Mesendoderm (in vitro differentiated cells): ENCODE measurements around the gene UNC93A.

ENCODE experiments used
- DNase-seq: peaks from one replicate; pipeline ENCODE4 v3.0.0; 2013
- H2AK5ac ChIP-seq: 2 replicates; pipeline ENCODE4 v1.6.1; 2013; ENCODE audit warnings: low read length, inconsistent platforms
- H2BK120ac ChIP-seq: 2 replicates; pipeline ENCODE4 v1.6.1; 2013; ENCODE audit warnings: low read depth, mild to moderate bottlenecking, low read length, moderate library complexity, mixed read lengths
- H2BK15ac ChIP-seq: replicated peaks from 2 replicates; pipeline ENCODE4 v1.6.1; 2013; ENCODE audit warnings: low read depth, mild to moderate bottlenecking, moderate library complexity
- H2BK5ac ChIP-seq: 2 replicates; pipeline ENCODE4 v1.6.1; 2013; ENCODE audit warnings: low read length, inconsistent platforms
- H3K18ac ChIP-seq: 2 replicates; pipeline ENCODE4 v1.6.1; 2013; ENCODE audit warnings: mild to moderate bottlenecking, low read length, mixed read lengths
- H3K23ac ChIP-seq: one replicate; pipeline ENCODE4 v1.6.1; 2013; ENCODE audit warnings: low read length
- H3K27ac ChIP-seq: 2 replicates; pipeline ENCODE4 v1.5.1; 2013; ENCODE audit warnings: low read depth, mild to moderate bottlenecking, inconsistent platforms, low read length, moderate library complexity
- H3K27me3 ChIP-seq: 2 replicates; pipeline ENCODE4 v1.6.1; 2013; ENCODE audit warnings: low read length, control low read depth, mild to moderate bottlenecking, inconsistent platforms; ENCODE audit not compliant: insufficient read depth, poor library complexity
- H3K36me3 ChIP-seq: 2 replicates; pipeline ENCODE4 v1.6.1; 2013; ENCODE audit warnings: low read length, inconsistent platforms; ENCODE audit not compliant: control insufficient read depth, insufficient read depth
- H3K4ac ChIP-seq: one replicate; pipeline ENCODE4 v1.6.1; 2013; ENCODE audit warnings: low read depth, mild to moderate bottlenecking, low read length, moderate library complexity
- H3K4me1 ChIP-seq: 2 replicates; pipeline ENCODE4 v1.6.1; 2013; ENCODE audit warnings: low read depth, low read length, inconsistent platforms; ENCODE audit not compliant: control insufficient read depth
- H3K4me2 ChIP-seq: 2 replicates; pipeline ENCODE4 v1.6.1; 2013; ENCODE audit warnings: low read length
- H3K4me3 ChIP-seq: 2 replicates; pipeline ENCODE4 v1.5.1; 2013; ENCODE audit warnings: mild to moderate bottlenecking, low read length
- H3K56ac ChIP-seq: one replicate; pipeline ENCODE4 v1.6.1; 2013; ENCODE audit warnings: low read length
- H3K79me1 ChIP-seq: 2 replicates; pipeline ENCODE4 v1.6.1; 2013; ENCODE audit warnings: low read length, inconsistent platforms
- H3K79me2 ChIP-seq: 2 replicates; pipeline ENCODE4 v1.6.1; 2013; ENCODE audit warnings: mild to moderate bottlenecking, low read length; ENCODE audit not compliant: control insufficient read depth, insufficient read depth
- H3K9ac ChIP-seq: 2 replicates; pipeline ENCODE4 v1.6.1; 2013; ENCODE audit warnings: low read length, inconsistent platforms
- H4K5ac ChIP-seq: one replicate; pipeline ENCODE4 v1.6.1; 2013; ENCODE audit warnings: low read length
- H4K8ac ChIP-seq: one replicate; pipeline ENCODE4 v1.6.1; 2013; ENCODE audit warnings: low read depth, mild to moderate bottlenecking, control low read depth, low read length, moderate library complexity
- WGBS: extraction: QIAGEN DNeasy Blood & Tissue Kit; methylation state at CpG from one replicate; pipeline ENCODE4 v1.1.7; 2013; ENCODE audit warnings: low lambda C conversion rate, missing lambda C conversion rate; ENCODE audit not compliant: insufficient coverage; ENCODE audit errors: extremely low coverage; 5-methylcytosine and 5-hydroxymethylcytosine counted together

The UNC93A gene

GRCh38 chr6:167345348-167345747 is 54.2 kb downstream of the UNC93A start:
- H3K56ac ChIP-seq: no peak overlapping the region
- no peak for DNase-seq
- H4K8ac ChIP-seq: no peak overlapping the region
- H2BK15ac ChIP-seq: no peak overlapping the region
- H3K79me2 ChIP-seq: no peaks in the 10 kb centered on the region
- H3K27me3 ChIP-seq: peaks cover 2% of the 10 kb centered on the region
- H3K9ac ChIP-seq: no peak overlapping the region
- H3K18ac ChIP-seq: no peak overlapping the region
- no peaks in the 10 kb centered on the region for H3K4me1 ChIP-seq
- H3K27ac ChIP-seq: no peak overlapping the region
- no peak overlapping the region for H3K23ac ChIP-seq
- H3K4me3 ChIP-seq: no peak overlapping the region
- no peak overlapping the region for H2BK5ac ChIP-seq
- H4K5ac ChIP-seq: no peak overlapping the region
- no peak overlapping the region for H2BK120ac ChIP-seq
- H3K4ac ChIP-seq: no peak overlapping the region
- H2AK5ac ChIP-seq: no peak overlapping the region
- no peaks in the 10 kb centered on the region for H3K36me3 ChIP-seq
- H3K4me2 ChIP-seq: no peak overlapping the region
- H3K79me1 ChIP-seq: no peaks in the 10 kb centered on the region

DNA sequence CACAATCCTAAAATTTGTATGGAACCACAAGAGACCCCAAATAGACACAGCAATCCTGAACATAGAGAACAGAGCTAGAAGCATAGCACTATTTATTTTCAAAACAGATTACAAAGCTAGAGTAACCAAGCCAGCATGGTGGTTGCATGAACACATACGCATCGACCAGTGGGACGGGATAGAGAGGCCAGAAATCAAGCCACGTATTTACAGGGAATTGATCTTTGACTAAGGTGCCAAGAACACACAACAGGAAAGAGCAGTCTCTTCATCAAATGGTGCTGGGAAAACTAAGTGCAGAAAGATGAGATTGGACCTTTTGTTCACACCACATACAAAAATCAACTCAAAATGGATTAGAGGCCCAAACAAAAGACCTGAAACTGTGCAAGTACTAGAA is 54.8 kb downstream of the UNC93A start:
- peaks cover 2% of the 10 kb centered on the region for H3K27me3 ChIP-seq
- no peak overlapping the region for H2BK120ac ChIP-seq
- WGBS: no CpG with 5 or more reads among the region's 4 CpGs
- no peaks in the 10 kb centered on the region for H3K79me2 ChIP-seq
- no peak overlapping the region for H3K4me2 ChIP-seq
- no peak overlapping the region for H4K5ac ChIP-seq
- no peak overlapping the region for H2BK15ac ChIP-seq
- no peak overlapping the region for H3K27ac ChIP-seq
- no peaks in the 10 kb centered on the region for H3K36me3 ChIP-seq
- no peak overlapping the region for H2BK5ac ChIP-seq
- H3K4me3 ChIP-seq: no peak overlapping the region
- H3K79me1 ChIP-seq: no peaks in the 10 kb centered on the region
- no peak overlapping the region for H2AK5ac ChIP-seq
- H3K4ac ChIP-seq: no peak overlapping the region
- H3K56ac ChIP-seq: no peak overlapping the region
- no peak overlapping the region for H3K18ac ChIP-seq
- H3K4me1 ChIP-seq: no peaks in the 10 kb centered on the region
- H4K8ac ChIP-seq: no peak overlapping the region
- no peak overlapping the region for H3K23ac ChIP-seq
- no peak for DNase-seq
- H3K9ac ChIP-seq: no peak overlapping the region

DNA sequence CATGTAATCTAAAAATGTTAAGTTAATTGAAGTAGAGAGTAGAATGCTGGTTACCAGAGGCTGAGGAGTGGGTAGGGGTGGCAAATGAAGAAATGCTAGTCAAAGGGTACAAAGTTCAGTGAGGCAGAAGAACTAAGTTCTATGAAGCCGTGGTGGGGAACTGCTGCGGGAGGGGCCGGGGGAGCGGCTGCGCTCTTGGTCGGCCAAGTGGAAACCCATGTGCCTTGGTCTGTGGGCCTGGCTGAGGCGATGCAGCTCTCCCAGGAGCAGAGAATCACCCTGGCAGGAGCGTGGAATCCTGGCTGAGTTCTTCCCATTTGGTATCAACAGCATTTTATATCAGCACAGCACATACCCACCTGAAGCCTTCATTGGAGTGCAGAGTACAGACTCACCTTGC is 56.1 kb downstream of the UNC93A start:
- Histone ChIP-seq H3K79me2 (no peaks in the 10 kb centered on the region), H2BK5ac (no peak overlapping the region), H4K5ac (no peak overlapping the region), H3K4ac (no peak overlapping the region), H3K36me3 (no peaks in the 10 kb centered on the region), H3K9ac (no peak overlapping the region), H3K23ac (no peak overlapping the region), H3K4me1 (no peaks in the 10 kb centered on the region), H3K18ac (no peak overlapping the region), H4K8ac (no peak overlapping the region), H3K79me1 (no peaks in the 10 kb centered on the region), H2BK120ac (no peak overlapping the region), H3K4me3 (no peak overlapping the region), H3K56ac (no peak overlapping the region), H3K27ac (no peak overlapping the region), H2AK5ac (no peak overlapping the region), H2BK15ac (no peak overlapping the region), H3K4me2 (no peak overlapping the region), H3K27me3 (peaks cover 2% of the 10 kb centered on the region)
- WGBS: no CpG with 5 or more reads among the region's 8 CpGs
- DNase-seq: no peak

DNA sequence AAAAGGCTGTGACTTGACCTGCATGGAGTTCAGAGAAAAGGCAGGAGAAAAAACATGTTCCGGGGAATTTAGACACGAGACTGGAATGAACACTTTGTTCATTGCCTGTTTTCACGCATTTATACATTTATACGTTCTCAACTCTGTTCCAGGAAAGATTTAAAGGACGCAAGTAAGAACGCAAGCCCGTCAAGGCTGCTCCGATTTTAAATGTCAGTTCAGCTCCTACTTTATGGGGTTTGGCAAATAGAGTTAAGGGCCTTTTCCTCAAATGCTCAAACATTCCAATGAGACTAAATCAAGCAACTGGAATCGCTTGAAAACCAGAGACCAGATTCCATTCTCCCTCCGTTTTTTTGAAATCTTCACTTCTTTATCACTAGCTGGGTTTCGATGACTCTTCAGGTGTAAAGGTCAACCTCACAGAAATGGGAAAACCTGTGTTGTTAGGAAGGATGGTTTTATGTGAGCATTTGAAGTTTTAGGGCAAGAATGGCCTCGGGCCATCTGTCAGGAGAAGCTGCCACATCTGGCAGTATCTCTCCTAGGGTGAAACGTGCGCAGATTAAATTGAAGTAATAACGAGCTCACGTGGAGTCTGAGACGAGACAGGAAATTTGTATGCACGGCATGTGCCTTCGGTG is 58.6 kb downstream of the UNC93A start:
- H4K8ac ChIP-seq: no peak overlapping the region
- H2AK5ac ChIP-seq: no peak overlapping the region
- no peak overlapping the region for H3K4ac ChIP-seq
- H3K4me2 ChIP-seq: no peak overlapping the region
- H3K4me3 ChIP-seq: no peak overlapping the region
- H3K27ac ChIP-seq: no peak overlapping the region
- no peak overlapping the region for H3K18ac ChIP-seq
- H3K36me3 ChIP-seq: no peaks in the 10 kb centered on the region
- H3K56ac ChIP-seq: no peak overlapping the region
- no peak overlapping the region for H2BK5ac ChIP-seq
- H4K5ac ChIP-seq: no peak overlapping the region
- H2BK15ac ChIP-seq: no peak overlapping the region
- no peak for DNase-seq
- no peaks in the 10 kb centered on the region for H3K79me1 ChIP-seq
- H3K9ac ChIP-seq: no peak overlapping the region
- WGBS: no CpG with 5 or more reads among the region's 19 CpGs
- no peaks in the 10 kb centered on the region for H3K79me2 ChIP-seq
- no peaks in the 10 kb centered on the region for H3K4me1 ChIP-seq
- no peak overlapping the region for H3K23ac ChIP-seq
- H3K27me3 ChIP-seq: peaks cover 2% of the 10 kb centered on the region
- no peak overlapping the region for H2BK120ac ChIP-seq

DNA sequence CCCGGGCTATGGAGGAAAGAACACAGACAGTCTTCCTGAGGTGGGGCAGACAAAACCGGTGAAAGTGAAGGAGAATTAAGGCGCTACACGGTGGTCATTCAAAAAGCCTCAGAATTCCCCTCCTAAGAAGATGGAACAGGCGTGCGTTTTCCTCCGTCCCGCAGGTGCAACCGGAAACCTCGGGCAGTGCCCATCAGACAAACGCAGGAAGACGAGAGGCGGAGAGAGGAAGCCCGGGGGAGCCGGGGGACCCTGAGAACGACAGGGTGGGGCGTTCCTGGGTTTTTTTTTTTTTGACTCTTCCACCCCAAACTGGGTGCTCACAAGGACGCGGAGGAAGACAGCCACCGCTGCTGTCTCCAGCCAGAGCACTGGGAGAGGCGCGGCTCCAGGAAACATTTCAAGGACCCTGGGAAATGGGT is 59.2 kb downstream of the UNC93A start:
- H4K8ac ChIP-seq: no peak overlapping the region
- H3K56ac ChIP-seq: no peak overlapping the region
- H3K4me2 ChIP-seq: peak overlapping the region; percentile 88
- no peak overlapping the region for H2BK15ac ChIP-seq
- H3K36me3 ChIP-seq: no peaks in the 10 kb centered on the region
- no peaks in the 10 kb centered on the region for H3K79me2 ChIP-seq
- H3K4me1 ChIP-seq: no peaks in the 10 kb centered on the region
- no peak for DNase-seq
- H3K27ac ChIP-seq: no peak overlapping the region
- no peak overlapping the region for H4K5ac ChIP-seq
- H3K79me1 ChIP-seq: no peaks in the 10 kb centered on the region
- no peak overlapping the region for H3K4me3 ChIP-seq
- no peak overlapping the region for H2BK5ac ChIP-seq
- H2BK120ac ChIP-seq: no peak overlapping the region
- WGBS: no CpG with 5 or more reads among the region's 22 CpGs
- H3K4ac ChIP-seq: no peak overlapping the region
- no peak overlapping the region for H2AK5ac ChIP-seq
- no peak overlapping the region for H3K9ac ChIP-seq
- no peak overlapping the region for H3K18ac ChIP-seq
- peaks cover 2% of the 10 kb centered on the region for H3K27me3 ChIP-seq
- no peak overlapping the region for H3K23ac ChIP-seq
